Keratinocyte (primary cell): ENCODE results near the gene CLINT1.

Experiments
- CTCF ChIP-seq, 3 experiments: IDR thresholded peaks in 1 of 3; conservative IDR thresholded peaks in 1 of 3; optimal IDR thresholded peaks in 1 of 3; 2 replicates in 2 of 3; 3 replicates in 1 of 3; pipeline versions ENCODE3 to v1.5.1; 2011; ENCODE audit warnings: low read length in 3 of 3, mild to moderate bottlenecking in 3 of 3, moderate library complexity in 2 of 3, control low read depth in 1 of 3, inconsistent platforms in 1 of 3; ENCODE audit not compliant: insufficient read depth in 2 of 3; ENCODE audit errors: extremely low read depth in 1 of 3
- EZH2 ChIP-seq: IDR thresholded peaks from one replicate; pipeline ENCODE4 v1.6.1; 2012; ENCODE audit warnings: inconsistent platforms, mild to moderate bottlenecking, low read length, moderate library complexity

GRCh38 chr5:157816682-157817386 lies 42.1 kb downstream of the CLINT1 start:
- TF ChIP-seq CTCF (optimal IDR thresholded peaks at IDR 0.05 in 1 of 3, IDR thresholded peaks at IDR 0.05 in 1 of 3, conservative IDR thresholded peaks at IDR 0.05 in 1 of 3; ENCODE audit: extremely low read depth in 1 of 3, insufficient read depth in 2 of 3, low read length in 3 of 3): peak in 1 of 3 experiments; percentile 18
- TF ChIP-seq EZH2: no peak
